NCI-H2171 (cell line): ENCODE data around the gene INSRR.

Experiments used
- DNase-seq: peaks from one replicate; lab custom pipeline; 2025; lab: John Stamatoyannopoulos, UW

Gene INSRR

DNA sequence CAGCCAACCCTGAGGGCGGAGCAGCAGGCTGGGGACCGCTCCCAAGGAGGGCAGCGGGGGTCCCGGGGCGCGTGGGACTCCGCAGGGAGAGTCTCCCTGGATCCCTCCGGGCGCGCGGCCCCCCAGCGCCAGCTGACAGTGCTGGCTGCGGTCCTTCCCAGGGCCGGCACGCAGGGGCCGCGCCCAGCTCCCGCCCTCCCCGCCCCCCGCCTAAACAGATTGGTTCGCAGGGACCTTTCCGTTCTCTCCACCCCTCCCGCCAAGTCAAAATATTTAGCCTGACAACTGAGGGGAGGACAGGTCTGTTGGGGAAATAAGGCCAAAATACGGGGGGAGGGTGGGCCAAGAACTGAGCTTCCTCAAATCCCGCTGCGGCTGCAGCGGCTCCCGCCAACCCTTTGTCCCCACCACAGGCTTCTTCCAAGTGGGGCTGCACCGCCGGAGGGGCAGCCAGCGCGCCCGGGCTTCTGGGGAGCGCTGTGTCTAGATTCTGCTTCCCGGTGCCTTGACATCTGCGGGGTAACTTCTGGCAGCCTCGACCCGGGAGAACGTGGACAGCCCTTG lies at the start of gene INSRR:
Gene INSRR (minus strand): TSS at position 159 of the 564 bp plus-strand sequence. CDS start 496 bp downstream, outside the sequence.
- no peak for DNase-seq

GRCh38 chr1:156908541-156908940 lies 49.6 kb upstream of the INSRR start:
- no peak for DNase-seq

GRCh38 chr1:156906206-156906906 lies 47.4 kb upstream of the INSRR start:
- no peak for DNase-seq

DNA sequence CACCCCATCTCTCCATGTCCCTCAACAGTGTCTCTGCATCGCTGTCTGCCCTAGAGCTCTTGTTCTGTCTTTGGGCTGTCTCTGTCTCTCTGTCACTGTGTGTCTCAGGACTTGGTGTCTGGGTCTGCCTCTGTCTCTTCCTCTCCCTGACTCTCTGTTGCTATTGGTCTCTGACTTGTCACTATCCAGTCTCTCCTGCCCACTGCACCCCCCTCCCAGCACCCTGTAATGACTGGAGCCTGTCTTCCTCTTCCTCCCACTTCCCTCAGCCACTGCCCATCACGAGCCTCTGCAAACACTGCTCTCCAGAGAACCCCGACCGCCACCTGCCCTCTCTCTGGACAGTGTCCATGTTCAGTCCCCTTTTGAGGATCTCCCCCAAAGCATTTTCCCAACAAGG lies 46.7 kb upstream of the INSRR start:
- DNase-seq = no peak

GRCh38 chr1:156905176-156905575 lies 46.3 kb upstream of the INSRR start:
- no peak for DNase-seq

GRCh38 chr1:156904187-156904959 lies 45.5 kb upstream of the INSRR start:
- DNase-seq = no peak

DNA sequence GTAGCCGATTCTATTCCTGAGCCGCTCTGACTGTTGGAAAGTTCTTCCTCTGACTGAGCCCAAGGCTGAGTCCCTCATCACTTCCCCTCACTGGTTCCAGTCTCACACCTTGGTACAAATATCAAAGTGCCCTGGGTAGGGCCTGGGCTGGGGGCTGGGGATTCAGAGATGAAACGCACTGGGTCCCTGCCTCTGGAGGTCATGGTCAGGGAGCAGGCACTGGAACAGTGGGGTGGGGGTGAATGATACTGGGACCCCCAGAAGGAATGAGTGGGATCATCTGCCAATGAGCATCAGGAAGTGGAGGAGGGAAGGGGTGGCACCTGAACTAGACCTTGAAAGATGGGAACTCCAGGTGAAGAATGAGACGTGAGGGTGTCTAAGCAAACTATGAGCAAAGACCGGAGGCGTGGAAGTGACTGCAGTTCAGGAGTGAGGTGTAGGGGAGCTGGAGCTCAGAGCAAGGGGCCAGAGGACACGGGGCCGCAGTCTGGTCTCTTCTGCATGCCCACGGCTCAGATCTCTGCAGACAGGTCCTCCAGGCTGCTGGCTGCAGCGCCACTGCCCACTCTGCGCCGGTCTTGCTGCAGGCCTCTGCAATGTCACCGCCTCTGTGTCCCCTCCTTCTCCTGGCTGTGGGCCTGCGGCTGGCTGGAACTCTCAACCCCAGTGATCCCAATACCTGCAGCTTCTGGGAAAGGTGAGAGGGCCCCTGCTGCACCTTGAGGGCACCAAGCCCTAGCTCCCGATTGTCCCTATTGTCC lies 44.6 kb upstream of the INSRR start:
- DNase-seq = no peak

- no peak for DNase-seq
Observed at GRCh38 chr1:156901966-156902915, 43.3 kb upstream of the INSRR start.

GRCh38 chr1:156901590-156901900 lies 42.6 kb upstream of the INSRR start:
- DNase-seq = no peak

DNA sequence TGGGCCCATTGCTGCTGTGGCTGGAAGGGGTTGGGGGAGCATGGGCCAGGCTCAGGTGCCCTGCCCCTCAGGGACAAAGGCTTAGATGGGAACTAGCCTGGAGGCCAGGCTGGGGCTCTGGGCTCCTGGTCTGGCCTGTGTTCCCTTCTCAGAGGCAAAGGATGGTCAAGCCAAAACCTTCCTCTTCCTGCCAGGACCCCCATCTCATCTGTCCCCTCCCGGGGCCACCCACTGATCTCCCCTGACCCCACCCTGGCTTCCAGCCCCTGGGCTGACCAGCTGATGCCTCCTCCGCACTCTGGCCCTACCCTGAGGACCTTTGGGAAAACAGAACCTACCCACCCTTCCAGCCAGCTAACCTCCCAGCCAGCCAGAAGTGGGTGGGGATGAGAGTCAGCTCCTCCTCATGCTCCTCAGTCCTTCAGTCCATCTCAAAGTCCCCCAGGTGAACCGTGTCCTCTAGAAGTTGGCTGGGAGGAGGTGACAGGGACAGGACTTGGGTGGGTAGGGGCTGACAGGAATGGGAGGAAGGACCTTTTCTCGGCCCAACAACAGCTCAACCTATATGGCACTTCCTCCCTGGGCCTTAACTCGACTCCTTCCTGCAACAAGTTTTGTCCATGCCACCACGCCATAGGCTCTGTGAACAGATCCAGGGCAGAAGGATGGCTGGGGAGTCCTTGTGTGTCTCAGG lies 42.1 kb upstream of the INSRR start:
- no peak for DNase-seq

- DNase-seq = no peak
Observed at GRCh38 chr1:156899956-156900718, 41.2 kb upstream of the INSRR start.

DNA sequence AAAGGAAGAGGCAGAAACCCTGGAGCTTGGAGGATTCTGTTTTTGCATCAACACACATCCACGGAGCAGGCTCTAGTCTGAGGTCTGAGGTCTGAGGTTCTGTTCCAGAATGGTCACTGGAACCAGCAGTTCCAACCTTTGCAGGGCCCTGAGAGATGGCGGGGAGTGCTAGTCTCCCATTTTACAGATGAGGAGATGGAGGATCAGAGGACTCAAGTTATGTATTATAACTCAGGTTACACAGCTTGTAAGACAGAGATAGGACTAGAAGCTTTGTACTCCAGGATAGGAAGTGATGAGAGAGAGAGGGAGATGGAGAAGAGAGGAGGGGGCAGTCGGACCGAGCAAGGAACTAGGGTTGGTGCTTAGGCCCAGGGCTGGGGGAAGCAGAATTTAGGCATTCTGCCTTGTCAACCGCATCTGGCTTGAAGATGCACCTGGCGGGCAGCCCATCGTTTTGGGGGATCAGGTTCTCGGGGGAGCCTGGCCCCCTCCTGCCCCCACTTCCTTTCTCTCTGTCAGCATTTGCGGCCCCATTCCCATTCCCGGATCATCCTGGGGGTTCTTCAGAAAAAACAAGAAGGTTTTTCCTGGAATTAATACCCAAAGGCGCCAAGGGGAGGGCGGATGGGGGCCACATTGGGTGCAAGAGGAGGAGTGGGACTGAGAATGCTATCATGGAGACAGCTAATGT lies 40.2 kb upstream of the INSRR start:
- no peak for DNase-seq

DNA sequence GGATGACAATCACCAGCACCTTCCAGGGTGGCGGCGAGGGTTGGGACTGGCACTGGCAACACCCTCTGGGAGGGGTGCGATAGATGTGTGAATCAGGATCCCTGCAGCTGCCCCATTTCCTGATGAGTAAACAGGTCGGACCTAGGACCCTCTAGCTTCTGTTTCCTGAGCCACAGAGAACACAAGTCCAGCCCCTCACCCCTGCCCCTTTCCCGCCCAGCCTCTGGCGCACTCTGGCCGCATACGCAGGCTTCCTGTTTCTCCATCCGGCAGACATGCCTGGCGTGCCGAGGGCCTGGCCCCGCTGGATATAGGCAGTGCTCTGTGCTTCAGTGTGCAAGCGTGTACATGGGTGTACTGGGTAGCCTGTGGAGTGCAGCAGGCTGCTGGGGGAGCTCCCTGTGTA lies 39.2 kb upstream of the INSRR start:
- DNase-seq = no peak

DNA sequence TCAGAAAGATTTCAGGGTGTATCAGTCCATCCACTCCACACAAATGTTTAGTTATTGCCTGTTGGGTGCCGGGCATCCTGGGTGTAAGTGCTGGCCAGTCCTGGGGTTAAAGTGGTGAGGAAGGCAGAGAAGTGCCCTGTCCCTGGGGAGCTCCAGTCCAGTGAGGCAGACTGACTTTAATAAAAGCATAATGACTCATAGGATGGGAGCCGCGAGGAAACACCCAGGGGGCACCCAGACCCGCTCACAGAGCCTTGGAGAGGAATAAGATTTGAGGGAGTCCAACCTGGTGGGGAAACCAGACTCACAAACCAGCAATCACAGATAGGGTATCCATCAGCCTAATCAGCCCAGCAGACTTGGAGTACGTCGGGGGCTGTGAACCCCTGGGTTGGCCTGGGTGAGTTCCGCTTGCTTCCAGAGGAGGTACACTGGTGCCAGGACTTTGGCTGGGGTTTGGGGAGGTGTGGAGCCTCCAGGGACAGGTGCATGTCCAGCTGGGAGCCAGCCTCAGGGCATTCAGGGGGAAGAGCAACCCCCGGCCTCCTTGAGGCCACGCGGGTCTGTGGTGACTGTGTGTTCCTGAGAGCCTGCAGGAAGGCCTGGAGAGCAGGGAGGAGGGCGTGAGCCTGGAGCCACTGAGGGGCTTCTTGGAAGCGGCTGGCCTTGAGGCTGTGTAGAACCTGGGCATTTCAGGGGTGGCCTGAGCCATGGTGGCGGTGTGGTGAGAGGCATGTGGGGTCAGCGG lies 38.3 kb upstream of the INSRR start:
- no peak for DNase-seq

- DNase-seq = no peak
Observed at GRCh38 chr1:156896490-156897033, 37.6 kb upstream of the INSRR start.

DNA sequence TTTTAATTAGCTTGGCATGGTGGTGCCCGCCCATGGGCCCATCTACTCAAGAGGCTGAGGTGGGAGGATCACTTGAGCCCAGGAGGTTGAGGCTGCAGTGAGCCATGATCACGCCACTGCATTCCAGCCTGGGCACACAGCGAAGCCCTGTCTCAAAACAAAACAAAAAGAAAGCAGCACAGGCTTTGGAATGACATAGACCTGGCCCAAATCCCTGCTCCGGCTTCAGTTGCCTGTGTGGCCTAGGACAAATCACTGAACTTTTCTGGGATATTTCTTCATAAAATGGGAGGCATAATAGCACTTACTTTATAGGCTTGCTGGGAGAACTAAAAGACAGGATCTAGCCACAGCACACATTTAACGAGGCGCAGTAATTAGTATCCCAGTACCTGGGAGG lies 37.0 kb upstream of the INSRR start:
- no peak for DNase-seq

DNA sequence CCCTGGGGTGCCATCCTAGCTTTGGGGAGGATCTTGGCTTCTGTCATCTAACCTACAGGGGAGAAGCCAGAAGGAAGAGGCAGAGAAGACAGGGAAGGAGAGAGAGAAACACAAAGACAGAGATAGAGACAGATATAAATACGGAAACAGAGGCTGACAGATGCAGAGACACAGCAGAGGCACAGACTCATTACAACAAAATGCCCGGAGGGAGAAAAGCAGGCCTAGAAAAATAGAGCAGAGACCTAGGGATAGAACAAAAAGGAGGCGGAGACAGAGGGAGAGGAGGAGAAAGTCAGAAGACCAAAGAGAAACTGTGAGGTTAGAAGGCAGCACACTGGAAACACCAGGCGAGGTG lies 36.5 kb upstream of the INSRR start:
- no peak for DNase-seq

DNA sequence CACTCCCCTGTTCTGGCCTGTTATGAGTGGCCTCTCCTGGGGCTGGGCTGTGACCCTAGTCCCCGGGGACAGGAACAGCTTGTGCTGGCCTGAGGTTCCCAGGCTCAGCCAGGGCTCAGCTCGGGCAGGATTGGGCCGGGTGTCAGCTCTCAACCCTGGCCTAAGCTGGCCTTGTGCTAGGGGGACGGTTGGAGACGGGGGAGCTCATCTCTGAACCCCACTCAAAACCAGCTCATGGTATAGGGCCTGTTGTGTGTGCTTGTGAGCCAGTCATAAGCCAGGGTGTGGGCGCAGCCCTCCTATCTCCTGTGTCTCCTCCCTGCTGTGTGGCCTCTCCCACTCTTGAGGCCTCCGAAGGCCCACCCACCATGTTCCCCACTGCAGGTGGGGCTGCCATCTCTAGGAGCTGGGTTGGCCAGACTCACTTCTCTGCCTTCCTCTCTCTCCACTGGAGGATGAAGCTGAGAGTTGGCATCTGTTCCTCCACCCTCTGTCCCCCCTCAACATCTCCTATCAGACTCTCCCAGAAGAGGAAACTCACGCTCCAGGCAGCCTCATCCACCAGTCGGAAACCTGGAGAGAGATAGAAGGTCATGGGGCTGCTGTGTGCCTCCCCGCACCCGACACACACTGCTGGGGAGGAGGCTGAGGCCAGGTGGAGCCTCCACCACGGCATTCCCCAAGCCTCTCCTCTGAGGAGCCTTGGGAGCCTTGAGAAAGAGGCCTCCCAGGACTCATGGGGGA lies 36.0 kb upstream of the INSRR start:
- DNase-seq = no peak
